GM19467 (cell line): ENCODE data around the gene RELN.
A peak's percentile ranks its signal among the peaks of the same experiment; 100 is the strongest.
"Not testable (repeated sequence)": the region's sequence is repeated elsewhere in the genome, so short reads cannot be mapped to it uniquely, and the experiment has no call there.

ENCODE experiments used
- ATAC-seq: cut with Tn5 transposase; IDR thresholded peaks from one replicate; pipeline ENCODE4 v1.9.1; 2021; ENCODE audit warnings: mild to moderate bottlenecking, moderate library complexity; ENCODE audit not compliant: unreplicated experiment

Gene RELN

GRCh38 chr7:103533761-103534160 lies 455.7 kb downstream of the RELN start:
- no peak for ATAC-seq

- no peak for ATAC-seq
These were observed 456.5 kb downstream of the RELN start for GRCh38 chr7:103532955-103533354.

- ATAC-seq = no peak
These were observed 461.3 kb downstream of the RELN start for GRCh38 chr7:103528152-103528551.

- ATAC-seq = no peak
These were observed 463.5 kb downstream of the RELN start for GRCh38 chr7:103525937-103526336.

- ATAC-seq = no peak
These were observed 465.2 kb downstream of the RELN start for GRCh38 chr7:103524042-103524907.

GRCh38 chr7:103521937-103522336 lies 467.5 kb downstream of the RELN start:
- no peak for ATAC-seq

GRCh38 chr7:103504505-103505135 lies 484.8 kb downstream of the RELN start:
- no peak for ATAC-seq

GRCh38 chr7:103501206-103501605 lies 488.3 kb downstream of the RELN start:
- ATAC-seq = no peak

GRCh38 chr7:103499976-103500375 lies 489.5 kb downstream of the RELN start:
- ATAC-seq = no peak

GRCh38 chr7:103487419-103487818 lies 502.0 kb downstream of the RELN start:
- ATAC-seq = no peak

GRCh38 chr7:103486873-103487272 lies 502.6 kb downstream of the RELN start:
- ATAC-seq = not testable (repeated sequence)

GRCh38 chr7:103480771-103481170 lies 508.7 kb downstream of the RELN start:
- no peak for ATAC-seq

- no peak for ATAC-seq
These were observed 514.5 kb downstream of the RELN start for GRCh38 chr7:103474956-103475355.

GRCh38 chr7:103469095-103469948 lies 520.1 kb downstream of the RELN start:
- ATAC-seq = no peak

- ATAC-seq = no peak
These were observed 522.6 kb downstream of the RELN start for GRCh38 chr7:103466814-103467213.

- no peak for ATAC-seq
These were observed 527.1 kb downstream of the RELN start for GRCh38 chr7:103462358-103462757.

GRCh38 chr7:103447073-103447960 lies 542.1 kb downstream of the RELN start:
- peak; percentile 73 for ATAC-seq

- ATAC-seq = no peak
These were observed 543.4 kb downstream of the RELN start, which contains the start of gene SLC26A5 for GRCh38 chr7:103446049-103446520. SLC26A5 (minus strand) TSS chr7:103446207; CDS start chr7:103421514, 24,693 bp downstream.

GRCh38 chr7:103445228-103446048 lies 544.0 kb downstream of the RELN start:
- ATAC-seq = no peak
